ENCODE data around the gene JAK3.

Gene JAK3

GRCh38 chr19:17842663-17843291, 5.0 kb downstream of the JAK3 start:
- in situ Hi-C loops (cut with HindIII; ENCODE audit: low pct_unique_long_range_greater_than_20kb, low sequenced_read_pairs), result no loop called here
- no peak for TF ChIP-seq JUND (IDR thresholded peaks at IDR 0.05; ENCODE audit: low read depth)
- no peak for DNase-seq (ENCODE audit: low read depth in 1 of 2, low spot score in 1 of 2)

- TF ChIP-seq JUND (IDR thresholded peaks at IDR 0.05; ENCODE audit: low read depth), result no peak
- in situ Hi-C loops (cut with HindIII; ENCODE audit: low pct_unique_long_range_greater_than_20kb, low sequenced_read_pairs), result no loop called here
- DNase-seq (ENCODE audit: low read depth in 1 of 2, low spot score in 1 of 2), result peak; percentile 96
These were observed 5.7 kb downstream of the JAK3 start for GRCh38 chr19:17841810-17842662.

DNA sequence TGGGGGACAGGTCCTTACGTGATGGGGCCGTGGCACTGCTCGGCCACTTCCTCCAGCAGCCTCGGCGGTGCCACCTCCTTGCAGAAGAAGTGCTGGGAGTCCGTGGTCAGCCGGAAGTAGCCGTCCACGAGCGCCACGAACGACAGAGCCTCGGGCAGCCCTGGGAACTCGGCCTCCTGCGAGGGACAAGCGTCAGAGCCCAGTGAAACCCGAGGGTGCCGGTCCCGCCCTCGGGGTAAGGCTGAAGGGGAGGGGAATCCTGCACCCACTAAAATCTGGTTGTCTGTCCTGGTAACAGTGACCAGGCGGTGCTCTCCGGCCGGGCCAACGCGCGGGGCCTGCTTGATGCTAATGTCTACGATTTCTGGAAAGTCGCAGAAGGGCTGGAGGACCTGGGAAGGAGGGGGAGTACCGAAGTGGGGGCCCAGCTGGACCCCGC, 6.4 kb downstream of the JAK3 start:
- no peak for TF ChIP-seq JUND (IDR thresholded peaks at IDR 0.05; ENCODE audit: low read depth)
- in situ Hi-C loops (cut with HindIII; ENCODE audit: low pct_unique_long_range_greater_than_20kb, low sequenced_read_pairs), result no loop called here
- DNase-seq (ENCODE audit: low read depth in 1 of 2, low spot score in 1 of 2), result peak; percentile 72 to 84

GRCh38 chr19:17840019-17840418, 7.8 kb downstream of the JAK3 start:
- no peak for TF ChIP-seq JUND (IDR thresholded peaks at IDR 0.05; ENCODE audit: low read depth)
- DNase-seq (ENCODE audit: low read depth in 1 of 2, low spot score in 1 of 2), result no peak
- in situ Hi-C loops (cut with HindIII; ENCODE audit: low pct_unique_long_range_greater_than_20kb, low sequenced_read_pairs), result no loop called here

GRCh38 chr19:17837972-17838371, 9.8 kb downstream of the JAK3 start:
- DNase-seq (ENCODE audit: low read depth in 1 of 2, low spot score in 1 of 2), result no peak
- TF ChIP-seq JUND (IDR thresholded peaks at IDR 0.05; ENCODE audit: low read depth), result no peak
- in situ Hi-C loops (cut with HindIII; ENCODE audit: low pct_unique_long_range_greater_than_20kb, low sequenced_read_pairs), result no loop called here

GRCh38 chr19:17836530-17836929, 11.3 kb downstream of the JAK3 start:
- in situ Hi-C loops (cut with HindIII; ENCODE audit: low pct_unique_long_range_greater_than_20kb, low sequenced_read_pairs), result no loop called here
- no peak for TF ChIP-seq JUND (IDR thresholded peaks at IDR 0.05; ENCODE audit: low read depth)
- DNase-seq (ENCODE audit: low read depth in 1 of 2, low spot score in 1 of 2), result no peak

DNA sequence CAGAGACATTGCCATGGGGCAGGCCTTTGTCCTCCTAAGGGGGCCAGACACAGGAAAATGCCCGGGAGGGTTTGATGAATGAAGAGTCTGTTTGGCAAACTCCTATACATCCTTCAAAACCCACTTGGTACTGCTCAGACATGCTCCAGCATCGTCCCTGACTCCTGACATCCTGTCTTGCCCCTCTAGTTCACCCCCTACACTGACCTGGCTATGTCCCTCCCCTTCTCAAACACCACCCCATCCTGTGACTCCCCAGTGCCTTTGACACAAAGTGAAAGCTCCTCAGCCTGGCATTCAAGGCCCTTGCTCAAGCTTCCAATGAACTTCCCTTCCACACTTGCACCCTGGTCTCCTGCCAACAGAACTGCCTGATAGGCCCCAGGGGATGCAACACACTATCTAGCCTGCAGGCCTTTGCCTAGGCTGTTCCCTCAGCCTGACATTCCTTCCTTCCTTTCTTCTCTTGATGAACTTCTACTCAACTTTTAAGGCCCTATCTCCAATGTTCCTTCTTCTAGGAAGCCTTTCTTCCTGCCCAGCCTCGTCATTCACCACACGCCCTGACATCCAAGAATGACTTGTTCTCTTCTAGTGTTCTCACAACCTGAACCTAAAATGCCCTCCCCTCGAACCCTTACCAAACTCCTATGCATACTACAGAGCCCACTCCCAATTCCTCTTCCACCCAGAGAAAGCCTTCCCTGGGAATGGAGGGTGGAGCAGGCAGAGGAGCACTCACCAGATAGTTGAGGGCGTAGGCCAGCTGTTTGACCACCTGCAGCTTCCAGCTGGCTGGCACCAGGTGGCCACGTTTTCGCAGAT, 12.4 kb downstream of the JAK3 start:
- in situ Hi-C loops (cut with HindIII; ENCODE audit: low pct_unique_long_range_greater_than_20kb, low sequenced_read_pairs), result no loop called here
- TF ChIP-seq JUND (IDR thresholded peaks at IDR 0.05; ENCODE audit: low read depth), result no peak
- DNase-seq (ENCODE audit: low read depth in 1 of 2, low spot score in 1 of 2), result no peak

DNA sequence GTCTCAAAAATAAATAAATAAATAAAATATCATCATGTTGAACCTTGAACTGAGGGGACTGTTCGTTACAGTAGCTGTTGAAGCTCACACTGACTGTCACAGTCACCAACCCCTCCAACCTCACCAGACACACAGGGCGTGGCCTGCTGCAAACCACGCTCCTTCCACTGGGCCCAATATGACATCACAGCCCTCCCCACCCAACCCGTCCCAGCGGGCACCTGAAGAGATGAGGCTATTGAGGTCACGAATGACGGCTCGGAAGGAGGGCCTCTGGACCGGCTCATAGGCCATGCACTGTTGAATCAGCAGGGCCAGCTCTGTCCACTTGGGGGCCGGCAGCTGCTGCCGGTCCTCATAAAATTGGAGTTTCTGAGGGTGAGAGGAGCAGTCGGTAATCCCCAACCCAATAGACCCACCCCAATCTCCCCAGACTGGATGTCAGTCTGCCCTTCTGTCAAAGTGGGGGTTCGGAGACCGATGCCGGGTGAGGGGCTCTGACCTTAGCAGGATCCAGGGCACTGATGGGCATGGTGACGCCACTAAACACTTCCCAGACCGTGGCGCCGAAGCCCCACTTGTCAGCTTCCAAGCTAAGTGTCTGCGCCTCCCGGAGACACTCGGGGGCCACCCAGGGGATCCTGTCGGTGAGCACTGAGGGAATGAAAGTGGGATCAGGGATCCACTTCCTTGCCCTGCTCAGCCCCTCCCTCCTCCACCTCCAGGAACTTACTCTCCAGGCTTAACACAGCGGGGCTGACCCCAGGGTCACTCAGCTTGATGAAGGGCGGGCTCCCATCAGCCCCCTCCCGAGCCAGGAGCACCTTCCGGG, 13.2 kb downstream of the JAK3 start:
- in situ Hi-C loops (cut with HindIII; ENCODE audit: low pct_unique_long_range_greater_than_20kb, low sequenced_read_pairs), result no loop called here
- no peak for TF ChIP-seq JUND (IDR thresholded peaks at IDR 0.05; ENCODE audit: low read depth)
- no peak for DNase-seq (ENCODE audit: low read depth in 1 of 2, low spot score in 1 of 2)

- no peak for DNase-seq (ENCODE audit: low read depth in 1 of 2, low spot score in 1 of 2)
- no peak for TF ChIP-seq JUND (IDR thresholded peaks at IDR 0.05; ENCODE audit: low read depth)
- in situ Hi-C loops (cut with HindIII; ENCODE audit: low pct_unique_long_range_greater_than_20kb, low sequenced_read_pairs), result no loop called here
These were observed 15.2 kb downstream of the JAK3 start for GRCh38 chr19:17832443-17833208.

GRCh38 chr19:17831419-17831888, 16.3 kb downstream of the JAK3 start:
- DNase-seq (ENCODE audit: low read depth in 1 of 2, low spot score in 1 of 2), result no peak
- in situ Hi-C loops (cut with HindIII; ENCODE audit: low pct_unique_long_range_greater_than_20kb, low sequenced_read_pairs), result no loop called here
- TF ChIP-seq JUND (IDR thresholded peaks at IDR 0.05; ENCODE audit: low read depth), result no peak

All from T47D (cell line).